Spleen (tissue), 7 donors: Measurements from ENCODE around the gene ADCY6.

Experiments
- POLR2A ChIP-seq, 3 donors: fragments of 450-650 bp; IDR thresholded peaks; one replicate each; pipeline ENCODE4 v1.5.1; 2017; ENCODE audit warnings: antibody characterized with exemption in 3 of 3, mild to moderate bottlenecking in 1 of 3
- POLR2AphosphoS5 ChIP-seq, 3 donors: sonication (generic); formaldehyde crosslinking; IDR thresholded peaks; one replicate each; pipeline ENCODE4 v1.5.1; 2017; ENCODE audit warnings: antibody characterized with exemption in 3 of 3
- TF ChIP-seq, protein P1 (sequence below), 11 experiments: fragments of 200-600 bp in 7 of 11; fragments of 450-650 bp in 4 of 11; sonication (generic) in 4 of 11; IDR thresholded peaks in 8 of 11; conservative IDR thresholded peaks in 3 of 11; 1 replicate in 7 of 11; 2 replicates in 4 of 11; pipeline versions ENCODE4 v1.4.0 to v1.8.0; 2016 to 2021; ENCODE audit warnings: antibody characterized with exemption in 11 of 11, inconsistent platforms in 4 of 11, mild to moderate bottlenecking in 1 of 11
- donor health status: DM: no; HTN: no; CAD: no; lungs with moderate emphysema.
- donor health status: DM: no; HTN: no; CAD: no.
- donor health status: DM: no; HTN: no; CAD: no.

DNA sequence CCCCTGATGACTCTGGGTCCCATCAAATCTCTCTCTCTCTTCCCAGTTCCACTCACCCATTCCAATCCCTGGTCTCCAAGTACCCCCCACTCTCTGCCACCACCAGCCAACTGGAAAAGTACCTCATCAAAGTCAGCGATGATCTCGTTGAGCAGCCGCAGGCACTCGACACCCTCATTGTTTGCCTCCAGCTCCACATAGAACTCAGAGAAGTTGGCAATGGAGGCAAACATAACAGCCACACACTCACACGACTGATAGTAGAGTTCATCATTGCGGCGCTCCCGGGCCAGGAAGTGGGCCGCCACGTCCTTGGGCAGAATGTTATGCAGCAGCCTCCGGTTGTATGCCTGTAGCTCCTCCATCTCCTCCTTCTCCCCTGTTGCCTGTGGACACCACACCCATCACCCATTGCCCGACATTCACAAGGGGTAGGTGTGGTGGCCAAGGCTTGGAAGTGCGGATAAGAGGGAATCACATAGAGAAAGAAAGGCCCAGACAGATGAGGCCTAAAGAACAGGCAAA, 17.2 kb downstream of the ADCY6 start:
- TF ChIP-seq POLR2A (IDR thresholded peaks at IDR 0.05) (no peak), POLR2AphosphoS5 (IDR thresholded peaks at IDR 0.05) (no peak)
- TF ChIP-seq, protein P1, sequence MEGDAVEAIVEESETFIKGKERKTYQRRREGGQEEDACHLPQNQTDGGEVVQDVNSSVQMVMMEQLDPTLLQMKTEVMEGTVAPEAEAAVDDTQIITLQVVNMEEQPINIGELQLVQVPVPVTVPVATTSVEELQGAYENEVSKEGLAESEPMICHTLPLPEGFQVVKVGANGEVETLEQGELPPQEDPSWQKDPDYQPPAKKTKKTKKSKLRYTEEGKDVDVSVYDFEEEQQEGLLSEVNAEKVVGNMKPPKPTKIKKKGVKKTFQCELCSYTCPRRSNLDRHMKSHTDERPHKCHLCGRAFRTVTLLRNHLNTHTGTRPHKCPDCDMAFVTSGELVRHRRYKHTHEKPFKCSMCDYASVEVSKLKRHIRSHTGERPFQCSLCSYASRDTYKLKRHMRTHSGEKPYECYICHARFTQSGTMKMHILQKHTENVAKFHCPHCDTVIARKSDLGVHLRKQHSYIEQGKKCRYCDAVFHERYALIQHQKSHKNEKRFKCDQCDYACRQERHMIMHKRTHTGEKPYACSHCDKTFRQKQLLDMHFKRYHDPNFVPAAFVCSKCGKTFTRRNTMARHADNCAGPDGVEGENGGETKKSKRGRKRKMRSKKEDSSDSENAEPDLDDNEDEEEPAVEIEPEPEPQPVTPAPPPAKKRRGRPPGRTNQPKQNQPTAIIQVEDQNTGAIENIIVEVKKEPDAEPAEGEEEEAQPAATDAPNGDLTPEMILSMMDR (IDR thresholded peaks at IDR 0.05 in 8 of 11, conservative IDR thresholded peaks at IDR 0.05 in 3 of 11), result no peak
